Type B pancreatic cell (in vitro differentiated cells): ENCODE results near the gene WASL. TPM values are rescaled to one million over a fixed set of nuclear protein-coding genes. Genes with fewer than 3 reads are reported as not detected.

Experiments used
- DNase-seq: peaks from one replicate; pipeline ENCODE4 v3.0.0; 2021; ENCODE audit warnings: mixed read lengths; ENCODE audit not compliant: unreplicated experiment; ENCODE audit errors: extremely low spot score
- H3K27ac Mint-ChIP-seq: 2 replicates; pipeline ENCODE4 v1.8.0; 2021; ENCODE audit warnings: mild to moderate bottlenecking, mixed read lengths
- H3K27me3 Mint-ChIP-seq: 2 replicates; pipeline ENCODE4 v1.8.0; 2021; ENCODE audit warnings: mixed read lengths
- H3K36me3 Mint-ChIP-seq: 2 replicates; pipeline ENCODE4 v1.8.0; 2021; ENCODE audit warnings: mixed read lengths
- H3K4me1 Mint-ChIP-seq: one replicate; pipeline ENCODE4 v1.8.0; 2021; ENCODE audit warnings: mixed read lengths; ENCODE audit not compliant: unreplicated experiment
- H3K4me3 Mint-ChIP-seq: 2 replicates; pipeline ENCODE4 v1.8.0; 2021; ENCODE audit warnings: mild to moderate bottlenecking, mixed read lengths
- H3K9me3 Mint-ChIP-seq: 2 replicates; pipeline ENCODE4 v1.8.0; 2021; ENCODE audit warnings: mixed read lengths
- total RNA-seq: library from RNA; stranded (reverse); gene quantifications from 2 replicates; pipeline ENCODE4 v1.2.1, GENCODE V29; 2021; ENCODE audit warnings: low replicate concordance
- TF ChIP-seq, protein P1 (sequence below): fragments of 200-600 bp; sonication (generic); conservative IDR thresholded peaks from 2 replicates; pipeline ENCODE4 v1.5.0; 2021; ENCODE audit warnings: antibody characterized with exemption, mild to moderate bottlenecking

WASL gene
- total RNA-seq, 1 donor from 2014 or later = 34.4 TPM

DNA sequence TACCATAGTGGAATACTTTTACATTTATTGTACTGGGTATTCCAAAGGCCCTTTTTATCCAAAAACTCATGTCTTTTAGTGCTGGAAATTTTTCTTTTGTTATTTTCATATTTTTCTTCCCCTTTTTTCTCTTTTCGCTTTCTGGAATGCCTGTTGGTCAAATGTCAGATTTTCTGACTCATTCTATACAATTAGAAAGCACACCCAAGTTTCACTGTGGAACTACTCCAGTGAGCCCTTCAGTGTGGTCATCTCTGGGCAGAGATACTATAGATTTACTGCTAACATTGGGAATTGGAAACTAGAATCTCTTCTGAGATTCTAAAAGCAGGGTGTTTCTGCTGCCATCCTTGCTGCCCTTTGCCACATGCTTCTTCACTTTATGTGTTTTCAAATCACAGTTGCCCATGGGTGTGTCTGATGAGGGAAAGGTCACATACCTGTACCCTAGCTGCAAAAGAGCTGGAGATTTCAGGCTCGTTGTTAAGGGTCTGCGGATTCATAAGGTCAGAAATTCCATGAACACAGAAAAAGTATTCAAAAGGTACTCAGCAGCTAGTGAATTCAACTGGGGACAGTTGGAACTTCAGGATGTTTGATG is 5.6 kb upstream of the WASL start:
- no peaks in the 10 kb centered on the region for H3K27me3 Mint-ChIP-seq
- no peak for DNase-seq
- H3K36me3 Mint-ChIP-seq = no peaks in the 10 kb centered on the region
- H3K27ac Mint-ChIP-seq = no peak overlapping the region
- H3K4me1 Mint-ChIP-seq = peaks cover 13% of the 10 kb centered on the region
- H3K4me3 Mint-ChIP-seq = no peak overlapping the region
- TF ChIP-seq, protein P1, sequence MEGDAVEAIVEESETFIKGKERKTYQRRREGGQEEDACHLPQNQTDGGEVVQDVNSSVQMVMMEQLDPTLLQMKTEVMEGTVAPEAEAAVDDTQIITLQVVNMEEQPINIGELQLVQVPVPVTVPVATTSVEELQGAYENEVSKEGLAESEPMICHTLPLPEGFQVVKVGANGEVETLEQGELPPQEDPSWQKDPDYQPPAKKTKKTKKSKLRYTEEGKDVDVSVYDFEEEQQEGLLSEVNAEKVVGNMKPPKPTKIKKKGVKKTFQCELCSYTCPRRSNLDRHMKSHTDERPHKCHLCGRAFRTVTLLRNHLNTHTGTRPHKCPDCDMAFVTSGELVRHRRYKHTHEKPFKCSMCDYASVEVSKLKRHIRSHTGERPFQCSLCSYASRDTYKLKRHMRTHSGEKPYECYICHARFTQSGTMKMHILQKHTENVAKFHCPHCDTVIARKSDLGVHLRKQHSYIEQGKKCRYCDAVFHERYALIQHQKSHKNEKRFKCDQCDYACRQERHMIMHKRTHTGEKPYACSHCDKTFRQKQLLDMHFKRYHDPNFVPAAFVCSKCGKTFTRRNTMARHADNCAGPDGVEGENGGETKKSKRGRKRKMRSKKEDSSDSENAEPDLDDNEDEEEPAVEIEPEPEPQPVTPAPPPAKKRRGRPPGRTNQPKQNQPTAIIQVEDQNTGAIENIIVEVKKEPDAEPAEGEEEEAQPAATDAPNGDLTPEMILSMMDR = no peak
- no peaks in the 10 kb centered on the region for H3K9me3 Mint-ChIP-seq

- Mint-ChIP-seq H3K4me3 (peak overlapping the region; percentile 20), H3K9me3 (no peaks in the 10 kb centered on the region)
Measured at GRCh38 chr7:123752534-123752933, 3.7 kb upstream of the WASL start.

GRCh38 chr7:123751821-123752220 is 3.0 kb upstream of the WASL start:
- H3K9me3 Mint-ChIP-seq = no peaks in the 10 kb centered on the region
- H3K27me3 Mint-ChIP-seq = no peaks in the 10 kb centered on the region
- TF ChIP-seq, protein P1 = no peak
- H3K36me3 Mint-ChIP-seq = no peaks in the 10 kb centered on the region
- H3K27ac Mint-ChIP-seq = peak overlapping the region; percentile 20
- DNase-seq = no peak
- peak overlapping the region; percentile 46 for H3K4me3 Mint-ChIP-seq
- H3K4me1 Mint-ChIP-seq = peaks cover 13% of the 10 kb centered on the region

More at GRCh38 chr7:123752534-123752933, 3.7 kb upstream of the WASL start:
- no peaks in the 10 kb centered on the region for H3K27me3 Mint-ChIP-seq
- H3K4me1 Mint-ChIP-seq = peaks cover 13% of the 10 kb centered on the region
- H3K36me3 Mint-ChIP-seq = no peaks in the 10 kb centered on the region
- H3K27ac Mint-ChIP-seq = no peak overlapping the region
- DNase-seq = no peak
- TF ChIP-seq, protein P1 = no peak

DNA sequence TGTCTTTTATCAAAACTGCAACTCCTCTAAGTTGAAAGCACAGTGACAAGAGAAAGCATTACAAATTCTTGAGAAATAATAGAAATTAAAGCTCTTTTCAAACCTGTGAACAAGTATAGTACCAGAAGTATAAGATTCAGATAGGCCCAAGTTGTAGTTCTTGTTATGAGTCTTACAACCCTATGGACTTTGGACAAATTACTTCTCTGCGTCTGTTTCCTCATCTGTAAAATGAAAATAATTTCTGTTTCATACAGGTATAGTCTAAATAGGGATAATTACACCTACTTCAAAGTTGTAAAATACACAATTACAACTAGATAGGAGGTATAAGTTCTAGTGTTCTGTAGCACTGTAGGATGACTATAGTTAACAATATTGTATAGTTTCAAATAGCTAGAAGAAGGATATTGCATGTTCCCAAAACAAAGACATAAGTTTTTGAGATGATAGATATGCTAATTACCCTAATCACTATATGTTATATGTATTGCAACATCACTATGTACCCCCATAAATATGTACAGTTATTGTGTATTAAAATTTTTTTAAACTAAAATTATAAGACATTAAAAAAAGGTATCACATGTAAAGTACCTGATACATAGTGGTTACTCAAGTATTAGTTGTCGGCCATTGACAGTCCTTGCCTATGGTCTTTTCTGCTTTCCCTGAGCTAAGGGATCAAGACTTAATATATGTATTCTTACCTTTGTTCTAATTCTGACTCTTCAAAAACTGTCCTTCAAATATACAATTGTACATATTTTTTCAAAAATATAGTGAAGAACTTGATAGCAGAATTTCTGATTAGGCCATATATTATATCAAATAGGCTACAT is 1.8 kb upstream of the WASL start:
- TF ChIP-seq, protein P1 = no peak
- Mint-ChIP-seq H3K36me3 (no peaks in the 10 kb centered on the region), H3K4me1 (peaks cover 26% of the 10 kb centered on the region), H3K27me3 (no peaks in the 10 kb centered on the region), H3K4me3 (peak overlapping the region; percentile 79), H3K27ac (peak overlapping the region; percentile 64), H3K9me3 (no peaks in the 10 kb centered on the region)
- no peak for DNase-seq

DNA sequence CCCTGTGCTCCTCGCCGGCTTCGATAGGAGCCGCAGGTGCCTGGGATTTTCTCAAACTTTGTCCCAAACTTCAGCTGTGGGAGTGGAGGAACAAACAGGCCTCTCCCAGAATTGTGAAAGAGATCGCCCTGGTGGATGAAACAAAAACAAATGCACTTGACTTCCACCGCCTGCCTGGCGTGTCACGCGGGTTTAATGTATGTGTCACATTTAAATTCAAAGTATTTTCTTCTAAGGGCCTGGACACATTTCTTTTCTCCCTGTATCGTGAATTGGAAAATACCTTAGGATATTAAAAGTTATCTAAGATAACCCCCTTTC is 694 bp upstream of the WASL start:
- no peak for DNase-seq
- Mint-ChIP-seq H3K4me1 (peaks cover 33% of the 10 kb centered on the region), H3K27me3 (no peaks in the 10 kb centered on the region), H3K36me3 (peaks cover 3% of the 10 kb centered on the region), H3K4me3 (peak overlapping the region; percentile 96), H3K9me3 (no peaks in the 10 kb centered on the region), H3K27ac (peak overlapping the region; percentile 99)
- TF ChIP-seq, protein P1 = peak; percentile 66
